PC-3 (cell line): ENCODE measurements around the gene ADORA1.

Experiments used
- CTCF ChIP-seq: fragments of 300-600 bp; sonication (generic); conservative IDR thresholded peaks from 2 replicates; pipeline ENCODE4 v1.5.1; 2017; ENCODE audit warnings: antibody characterized with exemption, low read depth, mild to moderate bottlenecking, low read length
- EZH2 ChIP-seq: fragments of 300-600 bp; sonication (generic); IDR thresholded peaks from one replicate; pipeline ENCODE4 v1.6.1; 2017; ENCODE audit warnings: antibody characterized with exemption, mild to moderate bottlenecking, low read length; ENCODE audit not compliant: unreplicated experiment

DNA sequence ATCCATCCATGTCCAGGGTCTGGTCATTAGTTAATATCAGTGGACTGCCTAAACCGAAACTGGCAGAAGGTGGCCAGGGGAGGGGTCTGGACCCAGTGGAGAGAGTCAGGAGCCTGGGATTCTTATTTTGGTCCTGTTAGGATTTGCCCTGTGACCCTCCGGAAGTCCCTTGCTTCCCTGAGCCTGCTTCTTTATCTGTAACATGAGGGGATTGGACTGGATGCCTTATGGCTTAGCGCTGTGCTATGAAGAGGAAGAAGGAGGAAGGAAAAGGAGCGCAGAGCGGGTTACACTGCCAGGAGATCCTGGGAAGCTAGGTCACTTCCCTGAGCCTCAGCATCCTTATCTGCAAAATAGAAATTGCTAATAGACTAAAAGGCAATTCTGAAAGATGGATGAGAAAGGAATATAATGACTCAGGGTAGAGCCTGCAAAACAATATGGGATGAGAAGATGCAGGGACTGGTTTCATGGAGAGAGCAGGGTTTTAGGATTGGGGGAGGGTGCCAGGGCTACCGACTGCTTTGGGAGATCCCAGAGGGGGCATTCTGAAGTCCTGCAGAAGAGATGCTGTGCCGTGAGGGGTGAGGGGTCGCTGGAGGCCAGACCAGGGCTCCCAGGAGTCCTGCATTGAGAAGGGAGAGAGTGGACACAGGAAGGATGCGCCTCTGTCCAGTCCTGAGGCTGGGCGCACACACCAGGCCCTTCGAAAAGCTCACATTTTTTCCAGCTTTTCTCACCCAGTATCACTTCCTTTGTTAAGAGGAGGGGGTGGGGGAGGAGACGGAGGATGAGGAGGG is 460 bp upstream of the ADORA1 start:
- TF ChIP-seq CTCF (no peak), EZH2 (no peak)
